IMR-90 (cell line): Measurements from ENCODE around the gene LDLRAD4.

Experiments
- BHLHE40 ChIP-seq: fragments of 150-350 bp; IDR thresholded peaks from 2 replicates; pipeline ENCODE4 v1.6.1; 2016; ENCODE audit warnings: mild to moderate bottlenecking, low read depth, low read length
- CHD1 ChIP-seq: IDR thresholded peaks from 2 replicates; pipeline ENCODE4 v1.6.1; 2012; ENCODE audit warnings: low read depth, low read length, improper control_type of control experiment
- NFE2L2 ChIP-seq: fragments of 150-350 bp; IDR thresholded peaks from 2 replicates; pipeline ENCODE4 v1.6.1; 2016; ENCODE audit warnings: low read depth, mild to moderate bottlenecking, low read length
- POLR2A ChIP-seq: IDR thresholded peaks from 2 replicates; pipeline ENCODE4 v1.6.1; 2012; ENCODE audit warnings: mild to moderate bottlenecking, low read depth, low read length
- USF2 ChIP-seq: fragments of 150-350 bp; IDR thresholded peaks from 2 replicates; pipeline ENCODE4 v1.6.1; 2017; ENCODE audit warnings: mild to moderate bottlenecking, antibody characterized with exemption, low read length, low read depth
- TF ChIP-seq, protein P1 (sequence below): conservative IDR thresholded peaks from 2 replicates; pipeline ENCODE4 v1.5.1; 2012; ENCODE audit warnings: mild to moderate bottlenecking, low read depth, low read length, improper control_type of control experiment

- TF ChIP-seq CHD1 = no peak
- TF ChIP-seq, protein P1, sequence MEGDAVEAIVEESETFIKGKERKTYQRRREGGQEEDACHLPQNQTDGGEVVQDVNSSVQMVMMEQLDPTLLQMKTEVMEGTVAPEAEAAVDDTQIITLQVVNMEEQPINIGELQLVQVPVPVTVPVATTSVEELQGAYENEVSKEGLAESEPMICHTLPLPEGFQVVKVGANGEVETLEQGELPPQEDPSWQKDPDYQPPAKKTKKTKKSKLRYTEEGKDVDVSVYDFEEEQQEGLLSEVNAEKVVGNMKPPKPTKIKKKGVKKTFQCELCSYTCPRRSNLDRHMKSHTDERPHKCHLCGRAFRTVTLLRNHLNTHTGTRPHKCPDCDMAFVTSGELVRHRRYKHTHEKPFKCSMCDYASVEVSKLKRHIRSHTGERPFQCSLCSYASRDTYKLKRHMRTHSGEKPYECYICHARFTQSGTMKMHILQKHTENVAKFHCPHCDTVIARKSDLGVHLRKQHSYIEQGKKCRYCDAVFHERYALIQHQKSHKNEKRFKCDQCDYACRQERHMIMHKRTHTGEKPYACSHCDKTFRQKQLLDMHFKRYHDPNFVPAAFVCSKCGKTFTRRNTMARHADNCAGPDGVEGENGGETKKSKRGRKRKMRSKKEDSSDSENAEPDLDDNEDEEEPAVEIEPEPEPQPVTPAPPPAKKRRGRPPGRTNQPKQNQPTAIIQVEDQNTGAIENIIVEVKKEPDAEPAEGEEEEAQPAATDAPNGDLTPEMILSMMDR = no peak
- no peak for TF ChIP-seq NFE2L2
- no peak for TF ChIP-seq BHLHE40
- TF ChIP-seq POLR2A = no peak
- no peak for TF ChIP-seq USF2
These were observed 35.2 kb upstream of the LDLRAD4 start for GRCh38 chr18:13183359-13183758.
